Thoracic aorta (tissue), 2 donors: ENCODE data around the gene CHST3. TPM values are rescaled to one million over a fixed set of nuclear protein-coding genes. Genes with fewer than 3 reads are reported as not detected.
"Not testable (repeated sequence)": the region's sequence is repeated elsewhere in the genome, so short reads cannot be mapped to it uniquely, and the experiment has no call there.

Experiments
- ATAC-seq: fragments of 150-250 bp; one replicate; pipeline ENCODE4 v1.8.0; 2017; ENCODE audit warnings: low read depth; ENCODE audit not compliant: insufficient number of reproducible peaks, low FRiP score
- DNase-seq: peaks from one replicate; pipeline ENCODE4 v3.0.0-alpha.2; 2020; ENCODE audit warnings: low spot score
- H3K27ac ChIP-seq, 2 donors: fragments of 200-600 bp; sonication (generic); 1 replicate in 1 of 2; 2 replicates in 1 of 2; pipeline ENCODE4 v1.5.1; 2016; ENCODE audit warnings: mild to moderate bottlenecking in 2 of 2, moderate library complexity in 2 of 2
- H3K27me3 ChIP-seq: fragments of 200-600 bp; sonication (generic); replicated peaks from 2 replicates; pipeline ENCODE4 v1.6.0; 2016; ENCODE audit warnings: mild to moderate bottlenecking; ENCODE audit not compliant: insufficient read depth
- H3K36me3 ChIP-seq: fragments of 200-600 bp; sonication (generic); one replicate; pipeline ENCODE4 v1.5.1; 2016
- H3K4me1 ChIP-seq, 2 donors: fragments of 200-600 bp; sonication (generic); 1 replicate in 1 of 2; 2 replicates in 1 of 2; pipeline versions ENCODE4 v1.5.1 to v1.6.0; 2016; ENCODE audit warnings: low read depth in 2 of 2, mild to moderate bottlenecking in 1 of 2; ENCODE audit not compliant: control insufficient read depth in 1 of 2
- H3K4me3 ChIP-seq: fragments of 200-600 bp; sonication (generic); 2 replicates; pipeline ENCODE4 v1.5.1; 2016; ENCODE audit warnings: mild to moderate bottlenecking
- H3K9me3 ChIP-seq: fragments of 200-600 bp; sonication (generic); 2 replicates; pipeline ENCODE4 v1.5.1; 2016
- total RNA-seq, 2 donors: library from RNA; depleted of rRNA; stranded (reverse); fragments of >200 nt; gene quantifications; one replicate each; pipeline versions ENCODE4 v1.1.0 to v1.2.3, GENCODE V29; 2016
- TF ChIP-seq, protein P1 (sequence below): fragments of 200-600 bp; sonication (generic); IDR thresholded peaks from one replicate; pipeline ENCODE4 v1.5.1; 2019; ENCODE audit warnings: antibody characterized with exemption

Gene CHST3
- total RNA-seq, 2 donors from 2014 or later: 54.4 to 80.6 TPM

- ATAC-seq (no peak), DNase-seq (no peak)
- TF ChIP-seq, protein P1, sequence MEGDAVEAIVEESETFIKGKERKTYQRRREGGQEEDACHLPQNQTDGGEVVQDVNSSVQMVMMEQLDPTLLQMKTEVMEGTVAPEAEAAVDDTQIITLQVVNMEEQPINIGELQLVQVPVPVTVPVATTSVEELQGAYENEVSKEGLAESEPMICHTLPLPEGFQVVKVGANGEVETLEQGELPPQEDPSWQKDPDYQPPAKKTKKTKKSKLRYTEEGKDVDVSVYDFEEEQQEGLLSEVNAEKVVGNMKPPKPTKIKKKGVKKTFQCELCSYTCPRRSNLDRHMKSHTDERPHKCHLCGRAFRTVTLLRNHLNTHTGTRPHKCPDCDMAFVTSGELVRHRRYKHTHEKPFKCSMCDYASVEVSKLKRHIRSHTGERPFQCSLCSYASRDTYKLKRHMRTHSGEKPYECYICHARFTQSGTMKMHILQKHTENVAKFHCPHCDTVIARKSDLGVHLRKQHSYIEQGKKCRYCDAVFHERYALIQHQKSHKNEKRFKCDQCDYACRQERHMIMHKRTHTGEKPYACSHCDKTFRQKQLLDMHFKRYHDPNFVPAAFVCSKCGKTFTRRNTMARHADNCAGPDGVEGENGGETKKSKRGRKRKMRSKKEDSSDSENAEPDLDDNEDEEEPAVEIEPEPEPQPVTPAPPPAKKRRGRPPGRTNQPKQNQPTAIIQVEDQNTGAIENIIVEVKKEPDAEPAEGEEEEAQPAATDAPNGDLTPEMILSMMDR: no peak
- H3K27me3 ChIP-seq: no peaks in the 10 kb centered on the region
- H3K4me3 ChIP-seq: no peak overlapping the region
- H3K9me3 ChIP-seq: no peaks in the 10 kb centered on the region
- peak overlapping the region; percentile 92 to 93 for H3K27ac ChIP-seq
- no peaks in the 10 kb centered on the region for H3K36me3 ChIP-seq
- peaks cover 62 to 100% of the 10 kb centered on the region in 2 donors for H3K4me1 ChIP-seq
These were observed 9.7 kb downstream of the CHST3 start for GRCh38 chr10:71973777-71974488.

GRCh38 chr10:71974489-71975021 is 10.4 kb downstream of the CHST3 start:
- H3K9me3 ChIP-seq: no peaks in the 10 kb centered on the region
- ATAC-seq (peak; percentile 52), DNase-seq (no peak)
- peaks cover 65 to 100% of the 10 kb centered on the region in 2 donors for H3K4me1 ChIP-seq
- H3K36me3 ChIP-seq: no peaks in the 10 kb centered on the region
- no peaks in the 10 kb centered on the region for H3K27me3 ChIP-seq
- no peak overlapping the region for H3K4me3 ChIP-seq
- TF ChIP-seq, protein P1: no peak
- peak overlapping the region; percentile 92 to 93 for H3K27ac ChIP-seq

DNA sequence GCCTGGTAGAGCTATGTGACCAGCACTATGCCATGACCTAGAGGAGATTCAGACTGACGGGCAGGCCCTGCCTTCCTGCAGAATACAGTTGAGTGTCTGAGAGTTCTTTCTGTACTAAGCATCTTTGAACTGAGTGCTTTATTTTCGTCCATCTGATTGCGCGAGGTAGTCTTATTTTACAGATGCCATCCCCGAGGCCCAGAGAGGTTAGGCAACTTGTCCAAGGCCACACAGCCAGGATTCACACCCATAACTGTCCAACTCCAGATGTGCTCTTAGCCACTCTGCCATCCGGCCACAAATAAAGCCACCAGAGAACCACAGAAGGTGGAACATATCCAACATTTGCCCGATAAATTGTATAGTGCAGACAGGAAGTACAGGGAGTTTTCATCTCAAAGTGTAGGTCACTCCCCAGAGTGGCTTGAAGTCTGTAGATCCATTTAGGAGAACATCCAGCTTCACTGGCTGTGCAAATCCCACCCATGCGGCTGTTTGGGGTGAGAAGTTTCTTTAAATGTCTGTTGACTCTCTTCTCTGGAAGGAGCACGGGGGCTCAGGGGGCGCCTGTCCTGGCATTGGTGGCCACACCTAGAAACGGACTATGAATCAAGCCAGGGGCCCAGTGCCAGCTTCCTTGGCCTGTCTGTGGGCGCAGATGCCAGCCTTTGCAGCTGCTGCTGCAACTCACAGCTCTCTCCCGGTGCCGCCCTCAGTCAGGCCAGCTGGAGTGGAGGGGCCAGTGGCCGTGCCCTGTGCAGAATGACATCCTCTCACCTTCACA is 11.1 kb downstream of the CHST3 start:
- DNase-seq (peak; percentile 58), ATAC-seq (peak; percentile 8)
- TF ChIP-seq, protein P1: no peak
- Histone ChIP-seq H3K27ac (peak overlapping the region; percentile 92 to 93), H3K4me1 (peaks cover 67 to 100% of the 10 kb centered on the region in 2 donors), H3K27me3 (no peaks in the 10 kb centered on the region), H3K9me3 (no peaks in the 10 kb centered on the region), H3K36me3 (no peaks in the 10 kb centered on the region), H3K4me3 (peak overlapping the region; percentile 30)

DNA sequence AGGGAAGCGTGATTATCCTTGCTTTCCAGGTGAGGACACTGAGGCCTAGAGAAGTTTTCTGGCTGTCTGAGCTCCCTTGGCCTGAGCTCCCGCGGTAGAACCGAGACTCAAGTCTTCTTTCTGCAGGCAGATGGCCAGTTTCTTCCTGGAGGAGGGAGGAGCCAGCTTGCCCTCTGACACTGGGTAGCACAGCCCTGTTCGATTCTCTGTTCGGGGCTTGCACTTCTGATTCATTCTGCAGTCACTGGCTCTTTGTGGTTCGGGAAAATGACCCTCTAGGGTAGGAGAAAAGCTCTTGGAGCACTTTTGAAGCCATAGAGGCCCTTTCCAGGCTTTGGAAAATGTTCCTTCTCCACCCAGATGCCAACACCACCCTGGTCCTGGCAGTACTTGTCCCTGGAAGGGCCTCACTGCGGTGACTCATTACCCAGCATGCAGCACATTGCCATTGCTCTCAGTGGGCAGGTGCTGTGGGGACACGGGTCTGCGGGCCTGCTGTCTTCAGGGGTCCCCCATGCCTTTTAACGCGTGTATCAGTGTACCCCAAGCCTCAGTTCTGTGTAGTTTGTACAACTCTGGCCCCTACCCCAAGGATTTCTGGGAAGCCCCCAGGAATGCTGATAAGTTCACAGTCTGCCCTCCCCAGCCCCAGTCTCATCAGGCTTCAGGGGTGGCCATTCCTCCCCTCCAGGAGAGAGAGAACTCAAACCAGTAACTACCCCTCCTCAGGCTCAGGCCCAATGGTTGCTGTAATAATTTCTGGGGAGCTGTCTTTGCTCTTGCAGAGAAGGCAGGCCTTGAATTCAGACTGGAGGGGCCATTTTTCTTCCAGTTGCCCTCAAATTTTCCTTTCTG is 11.9 kb downstream of the CHST3 start:
- TF ChIP-seq, protein P1: no peak
- DNase-seq (no peak), ATAC-seq (peak; percentile 60)
- H3K27me3 ChIP-seq: no peaks in the 10 kb centered on the region
- H3K4me1 ChIP-seq: peaks cover 64 to 100% of the 10 kb centered on the region in 2 donors
- H3K36me3 ChIP-seq: no peaks in the 10 kb centered on the region
- peak overlapping the region; percentile 30 for H3K4me3 ChIP-seq
- peak overlapping the region; percentile 92 to 93 for H3K27ac ChIP-seq
- H3K9me3 ChIP-seq: no peaks in the 10 kb centered on the region

GRCh38 chr10:71977614-71977903 is 13.4 kb downstream of the CHST3 start:
- H3K27ac ChIP-seq: peak overlapping the region; percentile 92 to 93
- not testable (repeated sequence) for H3K27me3 ChIP-seq, H3K9me3 ChIP-seq, DNase-seq, H3K4me3 ChIP-seq, ATAC-seq, H3K36me3 ChIP-seq
- peaks cover 64 to 100% of the 10 kb centered on the region in 2 donors for H3K4me1 ChIP-seq
